SK-N-SH treated with all-trans-retinoic acid at 6 μM for 48 hours (cell line): ENCODE data around the gene PLSCR2.

ENCODE experiments used
- ATAC-seq: fragments of 200-7000 bp; cut with Tn5 transposase; 3 replicates; pipeline ENCODE4 v1.9.1; 2020; ENCODE audit warnings: mild to moderate bottlenecking, moderate library complexity
- ARNTL ChIP-seq: fragments of 450-650 bp; formaldehyde crosslinking; IDR thresholded peaks from 2 replicates; pipeline ENCODE4 v1.5.0; 2020; ENCODE audit warnings: low read depth, mild to moderate bottlenecking, moderate library complexity, borderline replicate concordance
- BACH2 ChIP-seq: fragments of 250-450 bp; sonication (Bioruptor Pico); IDR thresholded peaks from 2 replicates; pipeline ENCODE4 v1.9.0; 2021; ENCODE audit warnings: mild to moderate bottlenecking, borderline replicate concordance
- CSDC2 ChIP-seq: fragments of 250-450 bp; sonication (Bioruptor Pico); IDR thresholded peaks from 2 replicates; pipeline ENCODE4 v1.5.0; 2020; ENCODE audit warnings: mild to moderate bottlenecking, moderate library complexity
- CSRNP3 ChIP-seq: fragments of 250-450 bp; sonication (Bioruptor Pico); IDR thresholded peaks from 2 replicates; pipeline ENCODE4 v1.5.1; 2021; ENCODE audit warnings: mild to moderate bottlenecking, moderate library complexity
- ESRRG ChIP-seq: fragments of 250-450 bp; sonication (Bioruptor Pico); IDR thresholded peaks from 2 replicates; pipeline ENCODE4 v1.6.1; 2021; ENCODE audit warnings: mild to moderate bottlenecking
- GLIS3 ChIP-seq: fragments of 250-450 bp; sonication (Bioruptor Pico); IDR thresholded peaks from 2 replicates; pipeline ENCODE4 v1.5.0; 2020; ENCODE audit warnings: mild to moderate bottlenecking, moderate library complexity
- ISL1 ChIP-seq: fragments of 250-450 bp; sonication (Bioruptor Pico); IDR thresholded peaks from 2 replicates; pipeline ENCODE4 v2.1.2; 2022; ENCODE audit warnings: mild to moderate bottlenecking, moderate library complexity
- OSR1 ChIP-seq: fragments of 250-450 bp; sonication (Bioruptor Pico); IDR thresholded peaks from 2 replicates; pipeline ENCODE4 v1.8.0; 2022; ENCODE audit warnings: moderate library complexity, mild to moderate bottlenecking, inconsistent platforms
- PATZ1 ChIP-seq: fragments of 250-450 bp; sonication (Bioruptor Pico); IDR thresholded peaks from 2 replicates; pipeline ENCODE4 v1.8.0; 2020; ENCODE audit warnings: mild to moderate bottlenecking, moderate library complexity, borderline replicate concordance
- POU6F1 ChIP-seq: fragments of 250-450 bp; sonication (Bioruptor Pico); IDR thresholded peaks from 2 replicates; pipeline ENCODE4 v1.8.0; 2021; ENCODE audit warnings: low read depth, mild to moderate bottlenecking, moderate library complexity, borderline replicate concordance
- PPARA ChIP-seq: fragments of 250-450 bp; sonication (Bioruptor Pico); IDR thresholded peaks from 2 replicates; pipeline ENCODE4 v1.5.0; 2020; ENCODE audit warnings: mild to moderate bottlenecking, borderline replicate concordance
- RARB ChIP-seq: fragments of 250-450 bp; sonication (Bioruptor Pico); IDR thresholded peaks from 2 replicates; pipeline ENCODE4 v1.8.0; 2021; ENCODE audit warnings: mild to moderate bottlenecking, moderate library complexity
- SNAI2 ChIP-seq: fragments of 250-450 bp; sonication (Bioruptor Pico); IDR thresholded peaks from 2 replicates; pipeline ENCODE4 v1.5.0; 2020; ENCODE audit warnings: mild to moderate bottlenecking, moderate library complexity
- TCF4 ChIP-seq: fragments of 250-450 bp; sonication (Bioruptor Pico); IDR thresholded peaks from 2 replicates; pipeline ENCODE4 v1.8.0; 2021; ENCODE audit warnings: mild to moderate bottlenecking, moderate library complexity, borderline replicate concordance
- TOX ChIP-seq: fragments of 250-450 bp; sonication (Bioruptor Pico); IDR thresholded peaks from 2 replicates; pipeline ENCODE4 v1.8.0; 2021; ENCODE audit warnings: mild to moderate bottlenecking, moderate library complexity, borderline replicate concordance
- TSHZ2 ChIP-seq: fragments of 250-450 bp; sonication (Bioruptor Pico); IDR thresholded peaks from 2 replicates; pipeline ENCODE4 v1.5.0; 2020; ENCODE audit warnings: mild to moderate bottlenecking, moderate library complexity
- ZC3H10 ChIP-seq: fragments of 250-450 bp; sonication (Bioruptor Pico); IDR thresholded peaks from 2 replicates; pipeline ENCODE4 v1.5.1; 2021; ENCODE audit warnings: mild to moderate bottlenecking, moderate library complexity
- ZNF565 ChIP-seq: fragments of 450-650 bp; formaldehyde crosslinking; conservative IDR thresholded peaks from 2 replicates; pipeline ENCODE4 v1.5.0; 2020; ENCODE audit warnings: low read depth, mild to moderate bottlenecking, moderate library complexity
- ZNF70 ChIP-seq: fragments of 450-650 bp; formaldehyde crosslinking; IDR thresholded peaks from 2 replicates; pipeline ENCODE4 v1.5.0; 2020; ENCODE audit warnings: mild to moderate bottlenecking, moderate library complexity
- ZNF8 ChIP-seq: fragments of 450-650 bp; formaldehyde crosslinking; IDR thresholded peaks from 2 replicates; pipeline ENCODE4 v1.5.0; 2020; ENCODE audit warnings: mild to moderate bottlenecking, moderate library complexity

The PLSCR2 gene

GRCh38 chr3:146431240-146431639 lies 38.1 kb downstream of the PLSCR2 start:
- ATAC-seq, result no peak
- TF ChIP-seq TSHZ2 (CRISPR knock-in tag) (no peak), ZNF565 (CRISPR knock-in tag) (no peak), POU6F1 (CRISPR knock-in tag) (no peak), ARNTL (CRISPR knock-in tag) (no peak)

- TF ChIP-seq TOX, result no peak
- no peak for TF ChIP-seq ZNF565 (CRISPR knock-in tag)
- TF ChIP-seq ISL1, result no peak
- TF ChIP-seq ZNF70, result no peak
- no peak for TF ChIP-seq GLIS3
- TF ChIP-seq CSRNP3, result no peak
- TF ChIP-seq ESRRG, result no peak
- no peak for TF ChIP-seq RARB (CRISPR knock-in tag)
- no peak for TF ChIP-seq OSR1 (CRISPR knock-in tag)
- TF ChIP-seq, all 23 proteins: peak for 0
- no peak for ATAC-seq
Measured at GRCh38 chr3:146425341-146425740, 44.0 kb downstream of the PLSCR2 start.

GRCh38 chr3:146421819-146422759 lies 47.3 kb downstream of the PLSCR2 start:
- TF ChIP-seq TCF4 (CRISPR knock-in tag) (no peak), ZNF70 (no peak), CSDC2 (no peak), GLIS3 (no peak), PPARA (CRISPR knock-in tag) (no peak), POU6F1 (CRISPR knock-in tag) (no peak), ARNTL (CRISPR knock-in tag) (no peak), BACH2 (CRISPR knock-in tag) (no peak), RARB (CRISPR knock-in tag) (no peak), SNAI2 (CRISPR knock-in tag) (no peak), ZNF8 (CRISPR knock-in tag) (no peak), ISL1 (no peak), ZC3H10 (CRISPR knock-in tag) (no peak), PATZ1 (no peak), TSHZ2 (CRISPR knock-in tag) (no peak), OSR1 (CRISPR knock-in tag) (no peak), CSRNP3 (no peak)
- no peak for ATAC-seq
